GM12878 (cell line): ENCODE data around the gene MRTFB. TPM values are rescaled to one million over a fixed set of nuclear protein-coding genes. Genes with fewer than 3 reads are reported as not detected.

Experiments
- ASH2L ChIP-seq: fragments of 300-600, 200-600 bp; sonication (generic); IDR thresholded peaks from 2 replicates; pipeline ENCODE4 v1.6.1; 2017; ENCODE audit warnings: low read depth, mild to moderate bottlenecking, borderline replicate concordance
- BACH1 ChIP-seq: fragments of 450-650 bp; IDR thresholded peaks from 2 replicates; pipeline ENCODE4 v1.6.1; 2017; ENCODE audit warnings: mild to moderate bottlenecking, borderline replicate concordance
- GATAD2B ChIP-seq: fragments of 450-650 bp; conservative IDR thresholded peaks from 2 replicates; pipeline ENCODE4 v1.6.1; 2017; ENCODE audit warnings: low read depth, mild to moderate bottlenecking, moderate library complexity
- HCFC1 ChIP-seq: fragments of 150-350 bp; IDR thresholded peaks from 2 replicates; pipeline ENCODE4 v1.6.1; 2014; ENCODE audit warnings: low read length
- IKZF1 ChIP-seq: fragments of 450-650 bp; conservative IDR thresholded peaks from 2 replicates; pipeline ENCODE4 v1.6.1; 2017; ENCODE audit warnings: antibody characterized with exemption, mild to moderate bottlenecking
- LARP7 ChIP-seq: fragments of 450-650 bp; IDR thresholded peaks from 2 replicates; pipeline ENCODE4 v1.6.1; 2017; ENCODE audit warnings: mild to moderate bottlenecking
- MAX ChIP-seq: IDR thresholded peaks from 2 replicates; pipeline ENCODE4 v1.6.1; 2012; ENCODE audit warnings: low read depth, low read length, improper control_type of control experiment
- NR2C1 ChIP-seq: fragments of 450-650 bp; IDR thresholded peaks from 2 replicates; pipeline ENCODE4 v1.6.1; 2017; ENCODE audit warnings: antibody characterized with exemption, mild to moderate bottlenecking, moderate library complexity
- NR2F1 ChIP-seq: fragments of 450-650 bp; conservative IDR thresholded peaks from 2 replicates; pipeline ENCODE4 v1.6.1; 2017; ENCODE audit warnings: mild to moderate bottlenecking
- POLR2A ChIP-seq: IDR thresholded peaks from 2 replicates; pipeline ENCODE4 v1.6.1; 2011; ENCODE audit warnings: low read depth, mild to moderate bottlenecking, low read length
- RAD21 ChIP-seq: IDR thresholded peaks from 2 replicates; pipeline ENCODE4 v1.6.1; 2011; ENCODE audit warnings: mild to moderate bottlenecking, low read depth, low read length, moderate library complexity; ENCODE audit not compliant: insufficient read depth
- RELA ChIP-seq: fragments of 450-650 bp; IDR thresholded peaks from 2 replicates; pipeline ENCODE4 v1.8.0; 2014; ENCODE audit warnings: borderline replicate concordance; ENCODE audit not compliant: partially characterized antibody
- RUNX3 ChIP-seq: IDR thresholded peaks from 2 replicates; pipeline ENCODE4 v1.6.1; 2012; ENCODE audit warnings: low read length, inconsistent platforms
- TAF1 ChIP-seq: IDR thresholded peaks from 2 replicates; pipeline ENCODE4 v1.6.1; 2011; ENCODE audit warnings: mild to moderate bottlenecking, low read depth, low read length, borderline replicate concordance
- TCF3 ChIP-seq: IDR thresholded peaks from 2 replicates; pipeline ENCODE4 v1.6.1; 2012; ENCODE audit warnings: low read depth, mild to moderate bottlenecking, low read length, borderline replicate concordance; ENCODE audit not compliant: insufficient read depth
- USF1 ChIP-seq: IDR thresholded peaks from 2 replicates; pipeline ENCODE4 v1.6.1; 2011; ENCODE audit warnings: borderline replicate concordance, low read depth, mild to moderate bottlenecking, moderate library complexity, mixed read lengths, low read length; ENCODE audit not compliant: insufficient read depth; ENCODE audit errors: extremely low read length
- YY1 ChIP-seq: IDR thresholded peaks from 2 replicates; pipeline ENCODE4 v1.6.1; 2011; ENCODE audit warnings: low read depth, mild to moderate bottlenecking, low read length
- ZNF217 ChIP-seq: fragments of 450-650 bp; IDR thresholded peaks from 2 replicates; pipeline ENCODE4 v1.6.1; 2017; ENCODE audit warnings: antibody characterized with exemption, mild to moderate bottlenecking
- polyA plus RNA-seq, 11 experiments: library from polyadenylated mRNA; depleted of rRNA in 4 of 11; unstranded in 6 of 11; stranded (reverse) in 5 of 11; fragments of >200 nt; fragmentation: Nextera tagmentation in 4 of 11; fragmentation: Illumina TruSeq in 1 of 11; extraction: Ambion mirVana in 4 of 11; extraction: Trizol in 1 of 11; gene quantifications; 1 replicate in 1 of 11; 2 replicates in 10 of 11; pipeline versions ENCODE4 v1.2.1 to v1.2.3, GENCODE V29; 2011 to 2016; ENCODE audit warnings: inconsistent platforms in 2 of 11, missing spikeins in 2 of 11, low read depth in 1 of 11
- total RNA-seq, 4 experiments: library from RNA; depleted of rRNA in 3 of 4; stranded (reverse); fragments of >200 nt in 3 of 4; fragmentation: Illumina TruSeq in 1 of 4; extraction: Trizol in 1 of 4; gene quantifications; 2 replicates each; pipeline versions ENCODE4 v1.2.1 to v1.2.3, GENCODE V29; 2013 to 2021
- TF ChIP-seq, protein P1 (sequence below): fragments of 450-650 bp; IDR thresholded peaks from 2 replicates; pipeline ENCODE4 v1.6.1; 2017; ENCODE audit warnings: mild to moderate bottlenecking, moderate library complexity
- TF ChIP-seq, protein P2 (sequence below): fragments of 450-650 bp; IDR thresholded peaks from 2 replicates; pipeline ENCODE4 v1.6.1; 2016; ENCODE audit warnings: mild to moderate bottlenecking
- TF ChIP-seq, protein P3 (sequence below): fragments of 150-350 bp; IDR thresholded peaks from 2 replicates; pipeline ENCODE4 v1.6.1; 2014; ENCODE audit warnings: mild to moderate bottlenecking, low read depth, low read length

The MRTFB gene
- total and polyA plus RNA-seq, 10 of the 15 experiments (the other 5 are each of a cell fraction or from before 2014, with no cell fraction given) = 2.1 to 14.3 (median 8.0) TPM

GRCh38 chr16:14070877-14071575, at the start of gene MRTFB (continued):
- TF ChIP-seq, protein P1, sequence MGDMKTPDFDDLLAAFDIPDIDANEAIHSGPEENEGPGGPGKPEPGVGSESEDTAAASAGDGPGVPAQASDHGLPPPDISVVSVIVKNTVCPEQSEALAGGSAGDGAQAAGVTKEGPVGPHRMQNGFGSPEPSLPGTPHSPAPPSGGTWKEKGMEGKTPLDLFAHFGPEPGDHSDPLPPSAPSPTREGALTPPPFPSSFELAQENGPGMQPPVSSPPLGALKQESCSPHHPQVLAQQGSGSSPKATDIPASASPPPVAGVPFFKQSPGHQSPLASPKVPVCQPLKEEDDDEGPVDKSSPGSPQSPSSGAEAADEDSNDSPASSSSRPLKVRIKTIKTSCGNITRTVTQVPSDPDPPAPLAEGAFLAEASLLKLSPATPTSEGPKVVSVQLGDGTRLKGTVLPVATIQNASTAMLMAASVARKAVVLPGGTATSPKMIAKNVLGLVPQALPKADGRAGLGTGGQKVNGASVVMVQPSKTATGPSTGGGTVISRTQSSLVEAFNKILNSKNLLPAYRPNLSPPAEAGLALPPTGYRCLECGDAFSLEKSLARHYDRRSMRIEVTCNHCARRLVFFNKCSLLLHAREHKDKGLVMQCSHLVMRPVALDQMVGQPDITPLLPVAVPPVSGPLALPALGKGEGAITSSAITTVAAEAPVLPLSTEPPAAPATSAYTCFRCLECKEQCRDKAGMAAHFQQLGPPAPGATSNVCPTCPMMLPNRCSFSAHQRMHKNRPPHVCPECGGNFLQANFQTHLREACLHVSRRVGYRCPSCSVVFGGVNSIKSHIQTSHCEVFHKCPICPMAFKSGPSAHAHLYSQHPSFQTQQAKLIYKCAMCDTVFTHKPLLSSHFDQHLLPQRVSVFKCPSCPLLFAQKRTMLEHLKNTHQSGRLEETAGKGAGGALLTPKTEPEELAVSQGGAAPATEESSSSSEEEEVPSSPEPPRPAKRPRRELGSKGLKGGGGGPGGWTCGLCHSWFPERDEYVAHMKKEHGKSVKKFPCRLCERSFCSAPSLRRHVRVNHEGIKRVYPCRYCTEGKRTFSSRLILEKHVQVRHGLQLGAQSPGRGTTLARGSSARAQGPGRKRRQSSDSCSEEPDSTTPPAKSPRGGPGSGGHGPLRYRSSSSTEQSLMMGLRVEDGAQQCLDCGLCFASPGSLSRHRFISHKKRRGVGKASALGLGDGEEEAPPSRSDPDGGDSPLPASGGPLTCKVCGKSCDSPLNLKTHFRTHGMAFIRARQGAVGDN = peak; percentile 55
- TF ChIP-seq RELA (peak; percentile 46), IKZF1 (peak; percentile 77), RAD21 (no peak), NR2F1 (peak; percentile 52; the same call in 1 of the 2 replicates), GATAD2B (peak; percentile 65; the same call in 1 of the 2 replicates), BACH1 (0 out of 2 replicates have a peak, but pooled peaks have one; percentile 41), RUNX3 (no peak), POLR2A (peak; percentile 69), MAX (peak; percentile 45; the same call in 1 of the 2 replicates), TCF3 (0 out of 2 replicates have a peak, but pooled peaks have one; percentile 65), USF1 (no peak), ZNF217 (0 out of 2 replicates have a peak, but pooled peaks have one; percentile 48), YY1 (0 out of 2 replicates have a peak, but pooled peaks have one; percentile 43), ASH2L (peak; percentile 79; the same call in 1 of the 2 replicates), TAF1 (peak; percentile 49; the same call in 1 of the 2 replicates), HCFC1 (peak; percentile 19; the same call in 1 of the 2 replicates), NR2C1 (peak; percentile 27; the same call in 1 of the 2 replicates), LARP7 (peak; percentile 19; the same call in 1 of the 2 replicates)
- TF ChIP-seq, protein P2, sequence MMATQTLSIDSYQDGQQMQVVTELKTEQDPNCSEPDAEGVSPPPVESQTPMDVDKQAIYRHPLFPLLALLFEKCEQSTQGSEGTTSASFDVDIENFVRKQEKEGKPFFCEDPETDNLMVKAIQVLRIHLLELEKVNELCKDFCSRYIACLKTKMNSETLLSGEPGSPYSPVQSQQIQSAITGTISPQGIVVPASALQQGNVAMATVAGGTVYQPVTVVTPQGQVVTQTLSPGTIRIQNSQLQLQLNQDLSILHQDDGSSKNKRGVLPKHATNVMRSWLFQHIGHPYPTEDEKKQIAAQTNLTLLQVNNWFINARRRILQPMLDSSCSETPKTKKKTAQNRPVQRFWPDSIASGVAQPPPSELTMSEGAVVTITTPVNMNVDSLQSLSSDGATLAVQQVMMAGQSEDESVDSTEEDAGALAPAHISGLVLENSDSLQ = 0 out of 2 replicates have a peak, but pooled peaks have one; percentile 12
- TF ChIP-seq, protein P3, sequence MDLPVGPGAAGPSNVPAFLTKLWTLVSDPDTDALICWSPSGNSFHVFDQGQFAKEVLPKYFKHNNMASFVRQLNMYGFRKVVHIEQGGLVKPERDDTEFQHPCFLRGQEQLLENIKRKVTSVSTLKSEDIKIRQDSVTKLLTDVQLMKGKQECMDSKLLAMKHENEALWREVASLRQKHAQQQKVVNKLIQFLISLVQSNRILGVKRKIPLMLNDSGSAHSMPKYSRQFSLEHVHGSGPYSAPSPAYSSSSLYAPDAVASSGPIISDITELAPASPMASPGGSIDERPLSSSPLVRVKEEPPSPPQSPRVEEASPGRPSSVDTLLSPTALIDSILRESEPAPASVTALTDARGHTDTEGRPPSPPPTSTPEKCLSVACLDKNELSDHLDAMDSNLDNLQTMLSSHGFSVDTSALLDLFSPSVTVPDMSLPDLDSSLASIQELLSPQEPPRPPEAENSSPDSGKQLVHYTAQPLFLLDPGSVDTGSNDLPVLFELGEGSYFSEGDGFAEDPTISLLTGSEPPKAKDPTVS = no peak
